Prostate gland (tissue), 2 donors: Measurements from ENCODE around the gene RER1. TPM values are rescaled to one million over a fixed set of nuclear protein-coding genes. Genes with fewer than 3 reads are reported as not detected.

ENCODE experiments used
- DNase-seq: peaks from one replicate; pipeline ENCODE4 v3.0.0-alpha.2; 2019; ENCODE audit warnings: low spot score
- H3K27ac ChIP-seq, 2 donors: fragments of 200-600 bp; sonication (generic); 2 replicates each; pipeline ENCODE4 v1.5.1; 2017 to 2019
- H3K27me3 ChIP-seq: fragments of 200-600 bp; sonication (generic); replicated peaks from 2 replicates; pipeline ENCODE4 v1.5.1; 2019; ENCODE audit not compliant: insufficient read depth
- H3K36me3 ChIP-seq, 2 donors: fragments of 200-600 bp; sonication (generic); 1 replicate in 1 of 2; 2 replicates in 1 of 2; pipeline versions ENCODE4 v1.5.1 to v1.8.1; 2017 to 2019
- H3K4me1 ChIP-seq: fragments of 200-600 bp; sonication (generic); replicated peaks from 2 replicates; pipeline ENCODE4 v1.5.1; 2019
- H3K4me3 ChIP-seq, 2 donors: fragments of 200-600 bp; sonication (generic); 2 replicates each; pipeline ENCODE4 v1.5.1; 2017 to 2019
- H3K9me3 ChIP-seq: fragments of 200-600 bp; sonication (generic); 2 replicates; pipeline ENCODE4 v1.5.1; 2017
- POLR2A ChIP-seq: fragments of 450-650 bp; IDR thresholded peaks from one replicate; pipeline ENCODE4 v1.6.1; 2016; ENCODE audit warnings: antibody characterized with exemption, mild to moderate bottlenecking
- POLR2AphosphoS5 ChIP-seq: sonication (generic); formaldehyde crosslinking; IDR thresholded peaks from one replicate; pipeline ENCODE4 v1.6.1; 2017; ENCODE audit warnings: antibody characterized with exemption
- WGBS: methylation state at CpG from one replicate; pipeline ENCODE4 v1.1.5; 2018; 5-methylcytosine and 5-hydroxymethylcytosine counted together
- intact Hi-C: fragments of 100-400 bp; cut with DNase I; formaldehyde crosslinking; loops from one replicate; pipeline ENCODE4 v1.14.2; 2022
- total RNA-seq, 2 donors: library from RNA; depleted of rRNA; stranded (reverse); fragments of >200 nt; gene quantifications; one replicate each; pipeline ENCODE4 v1.1.0, GENCODE V29; 2016
- TF ChIP-seq, protein P1 (sequence below), 4 experiments: fragments of 200-600 bp in 2 of 4; fragments of 450-650 bp in 2 of 4; sonication (generic) in 2 of 4; IDR thresholded peaks; 1 replicate in 3 of 4; 2 replicates in 1 of 4; pipeline ENCODE4 v1.5.1; 2016 to 2019; ENCODE audit warnings: antibody characterized with exemption in 4 of 4, mild to moderate bottlenecking in 2 of 4, moderate library complexity in 2 of 4

Gene RER1
- total RNA-seq, 2 donors from 2014 or later = 86.1 to 97.0 TPM

GRCh38 chr1:2393471-2393877, 1.8 kb downstream of the RER1 start:
- no peaks in the 10 kb centered on the region for H3K36me3 ChIP-seq
- no peak for DNase-seq
- H3K27ac ChIP-seq = no peak overlapping the region
- H3K9me3 ChIP-seq = no peaks in the 10 kb centered on the region
- TF ChIP-seq, protein P1, sequence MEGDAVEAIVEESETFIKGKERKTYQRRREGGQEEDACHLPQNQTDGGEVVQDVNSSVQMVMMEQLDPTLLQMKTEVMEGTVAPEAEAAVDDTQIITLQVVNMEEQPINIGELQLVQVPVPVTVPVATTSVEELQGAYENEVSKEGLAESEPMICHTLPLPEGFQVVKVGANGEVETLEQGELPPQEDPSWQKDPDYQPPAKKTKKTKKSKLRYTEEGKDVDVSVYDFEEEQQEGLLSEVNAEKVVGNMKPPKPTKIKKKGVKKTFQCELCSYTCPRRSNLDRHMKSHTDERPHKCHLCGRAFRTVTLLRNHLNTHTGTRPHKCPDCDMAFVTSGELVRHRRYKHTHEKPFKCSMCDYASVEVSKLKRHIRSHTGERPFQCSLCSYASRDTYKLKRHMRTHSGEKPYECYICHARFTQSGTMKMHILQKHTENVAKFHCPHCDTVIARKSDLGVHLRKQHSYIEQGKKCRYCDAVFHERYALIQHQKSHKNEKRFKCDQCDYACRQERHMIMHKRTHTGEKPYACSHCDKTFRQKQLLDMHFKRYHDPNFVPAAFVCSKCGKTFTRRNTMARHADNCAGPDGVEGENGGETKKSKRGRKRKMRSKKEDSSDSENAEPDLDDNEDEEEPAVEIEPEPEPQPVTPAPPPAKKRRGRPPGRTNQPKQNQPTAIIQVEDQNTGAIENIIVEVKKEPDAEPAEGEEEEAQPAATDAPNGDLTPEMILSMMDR (IDR thresholded peaks at IDR 0.05) = no peak
- no peak for TF ChIP-seq POLR2A
- no peak for TF ChIP-seq POLR2AphosphoS5
- no peaks in the 10 kb centered on the region for H3K27me3 ChIP-seq
- 78% methylated on average over 9 of the region's 9 CpGs for whole genome bisulfite sequencing
- H3K4me3 ChIP-seq = no peak overlapping the region
- intact Hi-C loops = no loop called here
- peaks cover 27% of the 10 kb centered on the region for H3K4me1 ChIP-seq

DNA sequence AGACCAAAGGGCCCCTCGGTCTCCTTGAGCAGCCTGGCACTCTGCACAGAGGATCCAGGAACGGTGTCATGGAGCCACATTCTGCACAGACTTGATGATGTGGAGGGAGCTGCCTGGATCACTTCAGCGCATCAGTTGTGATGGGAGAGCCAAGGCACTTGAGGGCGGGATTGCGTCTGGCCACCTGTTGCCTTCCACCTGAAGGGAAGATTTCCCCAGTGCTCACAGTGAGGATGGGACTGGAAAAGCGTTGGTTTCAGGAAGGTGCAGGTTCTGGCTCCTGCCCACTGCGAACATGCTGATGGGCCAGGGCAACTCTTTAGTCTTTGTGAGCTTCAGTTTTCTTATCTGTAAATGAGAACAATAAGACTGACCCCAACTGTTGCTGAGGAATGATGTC, 2.6 kb downstream of the RER1 start:
- TF ChIP-seq POLR2AphosphoS5 (no peak), POLR2A (no peak)
- TF ChIP-seq, protein P1 (IDR thresholded peaks at IDR 0.05) = no peak
- Histone ChIP-seq H3K27ac (no peak overlapping the region), H3K36me3 (no peaks in the 10 kb centered on the region), H3K27me3 (no peaks in the 10 kb centered on the region), H3K4me1 (peaks cover 27% of the 10 kb centered on the region), H3K4me3 (no peak overlapping the region), H3K9me3 (no peaks in the 10 kb centered on the region)
- no peak for DNase-seq
- 98% methylated on average over 5 of the region's 7 CpGs for WGBS
- intact Hi-C loops = no loop called here

GRCh38 chr1:2394761-2395160, 3.1 kb downstream of the RER1 start:
- Histone ChIP-seq H3K27me3 (no peaks in the 10 kb centered on the region), H3K9me3 (no peaks in the 10 kb centered on the region), H3K4me1 (peaks cover 27% of the 10 kb centered on the region), H3K27ac (no peak overlapping the region), H3K36me3 (peaks cover 0 to 5% of the 10 kb centered on the region in 2 donors), H3K4me3 (no peak overlapping the region)
- TF ChIP-seq POLR2A (no peak), POLR2AphosphoS5 (no peak)
- TF ChIP-seq, protein P1 (IDR thresholded peaks at IDR 0.05) = no peak
- WGBS = 72% methylated on average over 11 of the region's 11 CpGs
- intact Hi-C loops = no loop called here
- no peak for DNase-seq

DNA sequence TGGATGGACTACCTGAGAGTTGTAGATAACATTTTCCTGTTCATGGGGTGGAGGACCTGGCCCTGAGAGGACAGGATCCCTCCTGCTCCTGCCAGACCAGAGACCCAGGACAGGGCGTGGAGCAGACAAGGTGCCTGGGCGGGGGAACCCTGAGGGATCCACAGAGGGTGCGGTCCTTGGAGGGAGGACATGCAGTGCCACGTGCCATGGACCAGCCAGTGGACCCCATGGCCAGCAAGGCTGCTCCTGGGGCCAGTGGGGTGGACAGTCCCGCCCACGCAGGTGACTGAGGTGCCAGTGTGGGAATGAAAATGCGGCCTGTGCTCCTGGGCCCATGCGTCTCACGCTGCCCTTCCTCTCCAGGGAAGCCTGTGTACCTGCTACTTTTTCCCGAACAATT, 3.6 kb downstream of the RER1 start:
- Histone ChIP-seq H3K9me3 (no peaks in the 10 kb centered on the region), H3K4me3 (no peak overlapping the region), H3K27ac (no peak overlapping the region), H3K27me3 (no peaks in the 10 kb centered on the region), H3K4me1 (peaks cover 27% of the 10 kb centered on the region), H3K36me3 (peaks cover 0 to 7% of the 10 kb centered on the region in 2 donors)
- no peak for DNase-seq
- no peak for TF ChIP-seq POLR2A
- TF ChIP-seq, protein P1 (IDR thresholded peaks at IDR 0.05) = no peak
- no peak for TF ChIP-seq POLR2AphosphoS5
- intact Hi-C loops = no loop called here
- 87% methylated on average over 10 of the region's 10 CpGs for WGBS

DNA sequence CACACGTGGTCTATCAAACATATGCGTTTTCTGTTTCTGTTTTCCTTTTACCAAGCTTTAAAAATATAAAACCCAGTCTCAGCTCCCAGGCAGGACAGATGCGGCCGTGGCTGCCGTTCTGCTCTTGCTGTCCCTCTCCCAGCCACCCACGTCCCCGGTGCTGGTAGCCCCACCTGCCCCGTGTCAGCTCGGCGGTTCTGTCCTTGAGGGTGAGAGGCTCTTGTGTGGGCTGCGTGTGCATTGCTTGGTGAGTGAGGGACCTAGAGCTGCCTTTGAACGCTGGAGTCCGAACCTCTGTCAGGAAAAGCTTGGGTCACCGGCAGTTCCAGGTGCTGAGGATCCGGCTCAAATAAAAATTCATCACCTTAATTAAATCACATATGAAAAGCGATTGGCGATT, 4.4 kb downstream of the RER1 start:
- intact Hi-C loops = no loop called here
- 82% methylated on average over 16 of the region's 17 CpGs for WGBS
- Histone ChIP-seq H3K9me3 (no peaks in the 10 kb centered on the region), H3K27me3 (no peaks in the 10 kb centered on the region), H3K27ac (no peak overlapping the region), H3K4me1 (peaks cover 19% of the 10 kb centered on the region), H3K36me3 (peaks cover 0 to 7% of the 10 kb centered on the region in 2 donors), H3K4me3 (no peak overlapping the region)
- TF ChIP-seq POLR2A (no peak), POLR2AphosphoS5 (no peak)
- TF ChIP-seq, protein P1 (IDR thresholded peaks at IDR 0.05) = no peak
- no peak for DNase-seq
